Fibroblast of the aortic adventitia (primary cell): ENCODE measurements around the gene EPM2AIP1. TPM values are rescaled to one million over a fixed set of nuclear protein-coding genes. Genes with fewer than 3 reads are reported as not detected.

Source experiments
- DNase-seq: peaks from one replicate; pipeline ENCODE4 v3.0.0-alpha.2; 2010; ENCODE audit warnings: low read depth
- H3K4me3 ChIP-seq: 2 replicates; pipeline ENCODE4 v1.5.1; 2011; ENCODE audit warnings: low read depth, mild to moderate bottlenecking, control low read depth, low read length, moderate library complexity
- total RNA-seq: library from RNA; depleted of rRNA; stranded (reverse); fragments of >200 nt; gene quantifications from 2 replicates; pipeline ENCODE4 v1.2.3, GENCODE V29; 2012; ENCODE audit warnings: low replicate concordance
- TF ChIP-seq, protein P1 (sequence below): IDR thresholded peaks from 2 replicates; pipeline ENCODE4 v1.5.1; 2011; ENCODE audit warnings: mild to moderate bottlenecking, low read length, control low read depth, inconsistent platforms; ENCODE audit not compliant: insufficient read depth

The EPM2AIP1 gene
- total RNA-seq, 1 donor: 26.5 TPM

DNA sequence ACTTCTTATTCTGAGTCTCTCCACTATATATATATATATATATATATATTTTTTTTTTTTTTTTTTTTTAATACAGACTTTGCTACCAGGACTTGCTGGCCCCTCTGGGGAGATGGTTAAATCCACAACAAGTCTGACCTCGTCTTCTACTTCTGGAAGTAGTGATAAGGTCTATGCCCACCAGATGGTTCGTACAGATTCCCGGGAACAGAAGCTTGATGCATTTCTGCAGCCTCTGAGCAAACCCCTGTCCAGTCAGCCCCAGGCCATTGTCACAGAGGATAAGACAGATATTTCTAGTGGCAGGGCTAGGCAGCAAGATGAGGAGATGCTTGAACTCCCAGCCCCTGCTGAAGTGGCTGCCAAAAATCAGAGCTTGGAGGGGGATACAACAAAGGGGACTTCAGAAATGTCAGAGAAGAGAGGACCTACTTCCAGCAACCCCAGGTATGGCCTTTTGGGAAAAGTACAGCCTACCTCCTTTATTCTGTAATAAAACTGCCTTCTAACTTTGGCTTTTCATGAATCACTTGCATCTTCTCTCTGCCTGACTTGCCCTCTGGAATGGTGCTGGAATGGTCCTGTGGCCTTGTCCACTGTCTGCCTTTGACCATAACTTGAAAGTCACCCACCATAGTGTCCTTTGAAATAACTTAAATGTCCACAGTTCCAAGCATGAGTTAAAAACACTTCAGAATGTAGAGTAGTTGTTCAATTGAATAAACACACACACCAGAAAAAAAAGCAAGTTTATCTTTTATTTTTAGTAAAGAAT is 32.8 kb upstream of the EPM2AIP1 start:
- TF ChIP-seq, protein P1, sequence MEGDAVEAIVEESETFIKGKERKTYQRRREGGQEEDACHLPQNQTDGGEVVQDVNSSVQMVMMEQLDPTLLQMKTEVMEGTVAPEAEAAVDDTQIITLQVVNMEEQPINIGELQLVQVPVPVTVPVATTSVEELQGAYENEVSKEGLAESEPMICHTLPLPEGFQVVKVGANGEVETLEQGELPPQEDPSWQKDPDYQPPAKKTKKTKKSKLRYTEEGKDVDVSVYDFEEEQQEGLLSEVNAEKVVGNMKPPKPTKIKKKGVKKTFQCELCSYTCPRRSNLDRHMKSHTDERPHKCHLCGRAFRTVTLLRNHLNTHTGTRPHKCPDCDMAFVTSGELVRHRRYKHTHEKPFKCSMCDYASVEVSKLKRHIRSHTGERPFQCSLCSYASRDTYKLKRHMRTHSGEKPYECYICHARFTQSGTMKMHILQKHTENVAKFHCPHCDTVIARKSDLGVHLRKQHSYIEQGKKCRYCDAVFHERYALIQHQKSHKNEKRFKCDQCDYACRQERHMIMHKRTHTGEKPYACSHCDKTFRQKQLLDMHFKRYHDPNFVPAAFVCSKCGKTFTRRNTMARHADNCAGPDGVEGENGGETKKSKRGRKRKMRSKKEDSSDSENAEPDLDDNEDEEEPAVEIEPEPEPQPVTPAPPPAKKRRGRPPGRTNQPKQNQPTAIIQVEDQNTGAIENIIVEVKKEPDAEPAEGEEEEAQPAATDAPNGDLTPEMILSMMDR: no peak
- no peak overlapping the region for H3K4me3 ChIP-seq
- DNase-seq: no peak

DNA sequence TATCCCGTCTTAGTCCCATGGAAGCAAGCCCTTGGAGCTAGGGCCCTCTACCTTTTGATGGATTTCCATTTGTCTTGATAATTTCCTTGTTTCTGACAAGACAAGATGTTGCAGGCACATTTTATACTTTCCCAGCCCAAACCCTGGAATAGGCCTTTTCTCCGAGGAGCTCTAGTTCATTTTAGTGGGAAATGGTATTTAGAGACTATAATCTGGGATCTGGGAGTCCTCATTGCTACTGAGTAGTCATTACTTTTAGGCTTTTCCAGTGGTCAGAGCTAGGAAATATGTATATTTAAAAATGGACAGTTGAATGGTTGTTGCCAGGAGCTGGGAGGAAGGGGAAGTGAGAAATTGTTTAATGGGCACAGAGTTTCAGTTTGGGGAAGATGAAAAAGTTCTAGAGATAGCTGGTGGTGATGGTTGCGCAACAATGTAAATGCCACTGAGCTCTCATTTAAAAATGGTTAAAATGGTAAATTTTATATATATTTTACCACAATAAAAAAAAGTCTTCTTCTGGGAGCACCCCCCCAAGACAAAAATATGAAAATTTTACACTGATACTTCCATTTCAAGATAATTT is 32.0 kb upstream of the EPM2AIP1 start:
- TF ChIP-seq, protein P1: no peak
- H3K4me3 ChIP-seq: no peak overlapping the region
- no peak for DNase-seq

DNA sequence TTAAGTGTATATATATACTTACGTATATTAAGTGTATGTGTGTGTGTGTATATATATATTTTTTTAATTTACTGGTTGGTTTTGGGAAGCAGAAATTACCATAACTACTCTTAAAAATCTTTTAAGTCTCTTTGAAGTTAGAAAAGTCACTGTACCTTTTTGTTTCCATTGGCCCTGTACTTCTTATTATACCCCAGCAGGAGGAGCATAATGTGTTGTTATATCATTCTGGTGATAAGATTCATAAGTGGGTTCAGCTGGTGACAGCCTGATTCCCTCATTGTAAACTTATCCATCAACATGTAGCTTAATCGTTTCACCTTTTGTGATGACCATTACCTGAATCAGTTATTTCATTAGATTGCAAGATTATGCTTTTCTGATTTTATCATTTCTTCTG is 31.2 kb upstream of the EPM2AIP1 start:
- H3K4me3 ChIP-seq: no peak overlapping the region
- TF ChIP-seq, protein P1: peak; percentile 55
- DNase-seq: peak; percentile 41

DNA sequence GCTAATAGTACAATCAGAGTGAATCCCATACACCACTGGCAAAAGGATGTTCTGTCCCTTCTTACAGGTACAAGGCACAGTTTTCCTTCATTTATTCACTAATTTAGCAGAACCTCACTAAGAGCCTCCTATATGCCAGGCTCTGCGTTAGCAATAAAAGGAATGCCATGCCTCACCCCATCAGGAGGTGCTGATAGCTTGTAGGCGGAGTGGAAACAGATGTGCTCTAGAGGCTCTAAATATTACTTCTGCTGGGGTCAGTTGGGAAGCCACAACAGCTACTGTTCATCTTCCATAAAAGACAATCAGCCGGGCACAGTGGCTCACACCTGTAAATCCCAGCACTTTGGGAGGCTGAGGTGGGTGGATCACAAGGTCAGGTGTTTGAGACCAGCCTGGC is 24.8 kb upstream of the EPM2AIP1 start:
- TF ChIP-seq, protein P1: no peak
- DNase-seq: no peak
- no peak overlapping the region for H3K4me3 ChIP-seq

DNA sequence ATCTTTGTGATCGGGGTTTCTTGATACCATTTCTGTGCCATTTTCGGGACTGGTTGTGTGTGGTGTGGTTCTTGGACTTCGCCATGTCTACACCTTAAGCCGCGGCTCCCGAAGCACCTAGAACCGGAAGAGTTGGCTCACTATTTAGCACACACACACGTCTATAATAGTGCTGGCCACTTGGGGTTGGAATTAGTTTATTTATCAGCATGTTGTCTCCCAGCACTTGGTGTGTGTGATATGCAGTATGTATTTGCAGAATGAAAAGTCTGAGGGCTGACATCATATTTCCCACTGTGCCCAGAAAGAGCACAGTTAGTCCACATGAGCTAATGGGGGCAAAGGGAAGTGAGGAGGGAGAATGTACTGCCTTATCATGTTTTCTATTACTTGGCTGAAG is 24.0 kb upstream of the EPM2AIP1 start:
- no peak overlapping the region for H3K4me3 ChIP-seq
- TF ChIP-seq, protein P1: no peak
- DNase-seq: no peak

DNA sequence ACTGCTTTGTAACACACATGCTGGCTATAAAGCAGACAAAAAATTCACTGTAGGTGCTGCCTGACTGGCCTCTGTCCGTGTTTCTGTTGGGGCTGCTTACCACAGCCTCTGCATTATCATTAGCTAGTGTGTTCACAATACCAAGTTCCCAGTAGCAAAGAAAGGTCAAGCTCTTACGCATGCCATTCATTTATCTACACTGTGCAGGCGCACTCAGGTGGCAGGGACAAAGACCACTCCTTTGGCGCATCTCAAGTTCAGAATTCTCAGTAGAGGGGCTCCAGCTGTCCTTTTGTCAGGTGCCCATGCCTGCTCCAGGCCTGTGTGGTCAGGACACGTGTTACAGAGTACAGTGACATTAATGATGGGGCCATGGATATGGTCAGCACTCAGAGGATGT is 22.7 kb upstream of the EPM2AIP1 start:
- DNase-seq: no peak
- H3K4me3 ChIP-seq: no peak overlapping the region
- TF ChIP-seq, protein P1: no peak
